HEK293 (cell line): ENCODE measurements around the gene HSBP1.

Experiments used
- OVOL3 ChIP-seq: fragments of 450-650 bp; formaldehyde crosslinking; IDR thresholded peaks from 2 replicates; pipeline ENCODE4 v1.5.1; 2016; ENCODE audit warnings: missing biosample characterization, missing genetic modification characterization
- SP2 ChIP-seq: fragments of 450-650 bp; formaldehyde crosslinking; IDR thresholded peaks from 2 replicates; pipeline ENCODE4 v1.5.1; 2016; ENCODE audit warnings: missing biosample characterization, missing genetic modification characterization
- ZNF561 ChIP-seq: fragments of 450-650 bp; IDR thresholded peaks from 2 replicates; pipeline ENCODE4 v1.5.1; 2018; ENCODE audit warnings: missing biosample characterization, missing genetic modification characterization, borderline replicate concordance
- TF ChIP-seq, protein P1 (sequence below): fragments of 450-650 bp; formaldehyde crosslinking; IDR thresholded peaks from 2 replicates; pipeline ENCODE4 v1.5.1; 2016; ENCODE audit warnings: missing biosample characterization, missing genetic modification characterization

DNA sequence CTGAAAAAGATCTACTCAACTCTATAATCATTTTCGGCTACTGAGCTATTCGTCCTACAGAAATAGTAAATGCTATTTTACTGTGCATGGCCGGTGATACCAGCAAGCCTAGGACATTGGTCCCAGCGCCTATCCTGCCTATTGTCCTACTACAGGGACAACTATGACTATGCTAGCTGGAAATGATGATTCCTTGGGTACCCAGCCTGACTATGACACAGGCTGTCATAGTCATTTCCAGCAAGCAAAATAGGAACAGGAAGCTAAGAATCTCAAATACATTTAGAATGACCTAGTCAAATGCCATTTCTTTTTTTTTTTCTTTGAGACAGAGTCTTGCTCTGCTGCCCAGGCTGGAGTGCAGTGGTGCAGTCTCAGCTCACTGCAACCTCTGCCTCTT lies 33.7 kb upstream of the HSBP1 start:
- TF ChIP-seq OVOL3 (tag by site-specific recombination) (no peak), SP2 (tag by site-specific recombination) (no peak), ZNF561 (no peak)
- TF ChIP-seq, protein P1, sequence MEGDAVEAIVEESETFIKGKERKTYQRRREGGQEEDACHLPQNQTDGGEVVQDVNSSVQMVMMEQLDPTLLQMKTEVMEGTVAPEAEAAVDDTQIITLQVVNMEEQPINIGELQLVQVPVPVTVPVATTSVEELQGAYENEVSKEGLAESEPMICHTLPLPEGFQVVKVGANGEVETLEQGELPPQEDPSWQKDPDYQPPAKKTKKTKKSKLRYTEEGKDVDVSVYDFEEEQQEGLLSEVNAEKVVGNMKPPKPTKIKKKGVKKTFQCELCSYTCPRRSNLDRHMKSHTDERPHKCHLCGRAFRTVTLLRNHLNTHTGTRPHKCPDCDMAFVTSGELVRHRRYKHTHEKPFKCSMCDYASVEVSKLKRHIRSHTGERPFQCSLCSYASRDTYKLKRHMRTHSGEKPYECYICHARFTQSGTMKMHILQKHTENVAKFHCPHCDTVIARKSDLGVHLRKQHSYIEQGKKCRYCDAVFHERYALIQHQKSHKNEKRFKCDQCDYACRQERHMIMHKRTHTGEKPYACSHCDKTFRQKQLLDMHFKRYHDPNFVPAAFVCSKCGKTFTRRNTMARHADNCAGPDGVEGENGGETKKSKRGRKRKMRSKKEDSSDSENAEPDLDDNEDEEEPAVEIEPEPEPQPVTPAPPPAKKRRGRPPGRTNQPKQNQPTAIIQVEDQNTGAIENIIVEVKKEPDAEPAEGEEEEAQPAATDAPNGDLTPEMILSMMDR (tag by site-specific recombination) = no peak
